ENCODE measurements around the gene CISH.
A peak's percentile ranks its signal among the peaks of the same experiment; 100 is the strongest.

Gene CISH

DNA sequence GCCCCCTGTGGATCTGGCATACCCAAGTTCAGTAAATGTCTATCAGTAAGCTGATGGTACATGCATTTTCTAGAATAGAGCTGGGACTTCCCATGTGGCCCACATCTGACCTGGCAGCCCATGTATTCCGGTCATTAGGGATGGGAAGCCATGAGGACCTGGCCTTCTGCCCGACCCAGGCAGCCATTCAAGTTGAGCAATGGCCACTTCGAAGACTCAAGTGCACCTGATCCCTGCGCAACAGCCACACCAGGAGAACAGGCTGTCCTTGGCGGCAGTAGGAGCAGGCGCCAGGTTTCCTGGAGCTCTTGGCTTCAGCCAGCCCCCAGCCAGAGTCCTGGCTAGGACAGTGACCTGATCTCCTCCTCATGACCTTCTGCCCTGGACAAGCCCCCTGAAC, 27.7 kb downstream of the CISH start:
- Histone ChIP-seq H3K4me2 (ENCODE audit: low read length) (no peak overlapping the region), H3K36me3 (ENCODE audit: control insufficient read depth in 1 of 2, insufficient read depth in 2 of 2, low read length in 2 of 2) (peaks cover 2 to 20% of the 10 kb centered on the region in 2 experiments), H3K4me3 (ENCODE audit: low read depth, low read length) (no peak overlapping the region), H3K27me3 (ENCODE audit: insufficient read depth, low read length) (no peaks in the 10 kb centered on the region), H4K91ac (ENCODE audit: low read depth, low read length) (peak overlapping the region; percentile 56), H3K14ac (ENCODE audit: low read length) (no peak overlapping the region), H2AK5ac (ENCODE audit: low read length) (peak overlapping the region; percentile 76), H3K27ac (ENCODE audit: low read depth, low read length) (no peak overlapping the region), H3K79me1 (ENCODE audit: low read length) (peaks cover 10% of the 10 kb centered on the region), H3K9ac (ENCODE audit: low read length) (no peak overlapping the region), H2BK120ac (ENCODE audit: insufficient read depth, low read length, poor library complexity) (peak overlapping the region; percentile 43), H4K8ac (ENCODE audit: low read depth, low read length) (peak overlapping the region; percentile 59), H3K18ac (ENCODE audit: low read length) (peak overlapping the region; percentile 7), H3K9me3 (ENCODE audit: insufficient read depth, low read depth, low read length) (no peaks in the 10 kb centered on the region), H4K12ac (ENCODE audit: low read depth, low read length) (no peak overlapping the region), H2BK5ac (ENCODE audit: low read depth, low read length, poor library complexity) (no peak overlapping the region), H3K79me2 (ENCODE audit: control insufficient read depth, insufficient read depth, low read length, poor library complexity) (peaks cover 3% of the 10 kb centered on the region), H3K23ac (ENCODE audit: low read length) (no peak overlapping the region), H3K4ac (ENCODE audit: low read depth, low read length) (no peak overlapping the region), H3K4me1 (ENCODE audit: control insufficient read depth in 1 of 2, insufficient read depth in 2 of 2, low read length in 2 of 2) (peaks cover 10 to 11% of the 10 kb centered on the region in 2 experiments), H2AFZ (ENCODE audit: insufficient read depth, low read length, poor library complexity) (no peak overlapping the region), H2BK12ac (ENCODE audit: low read length) (peak overlapping the region; percentile 6)
- no CpG with 5 or more reads among the region's 6 CpGs for WGBS (ENCODE audit: extremely low coverage, insufficient coverage, insufficient read length)
- no peak for DNase-seq

DNA sequence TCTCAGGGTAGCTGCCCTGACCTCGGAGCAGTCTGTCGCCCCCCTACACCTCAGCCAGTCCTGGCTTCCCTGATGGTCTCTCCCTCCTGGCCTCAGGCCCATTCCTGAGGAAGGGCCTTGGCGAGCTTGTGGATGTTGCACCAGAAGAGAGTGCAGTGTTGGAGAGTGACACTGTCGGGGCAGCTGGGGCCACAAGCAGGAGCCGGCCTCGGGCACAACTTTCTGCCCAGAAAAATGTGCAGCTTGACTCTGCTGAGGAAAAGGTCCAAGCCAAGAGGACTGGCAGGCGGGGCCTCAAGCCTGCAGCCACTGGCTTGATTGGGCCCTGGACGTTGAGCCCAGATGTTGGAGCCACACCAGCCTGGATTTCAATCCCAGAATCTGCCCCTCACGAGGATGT, 29.5 kb downstream of the CISH start:
- Histone ChIP-seq H2BK12ac (ENCODE audit: low read length) (no peak overlapping the region), H4K8ac (ENCODE audit: low read depth, low read length) (no peak overlapping the region), H3K79me1 (ENCODE audit: low read length) (peaks cover 10% of the 10 kb centered on the region), H3K23ac (ENCODE audit: low read length) (no peak overlapping the region), H3K9ac (ENCODE audit: low read length) (no peak overlapping the region), H3K36me3 (ENCODE audit: control insufficient read depth in 1 of 2, insufficient read depth in 2 of 2, low read length in 2 of 2) (peaks cover 12 to 34% of the 10 kb centered on the region in 2 experiments), H3K4me2 (ENCODE audit: low read length) (no peak overlapping the region), H4K91ac (ENCODE audit: low read depth, low read length) (no peak overlapping the region), H4K12ac (ENCODE audit: low read depth, low read length) (no peak overlapping the region), H3K79me2 (ENCODE audit: control insufficient read depth, insufficient read depth, low read length, poor library complexity) (peaks cover 3% of the 10 kb centered on the region), H3K4me3 (ENCODE audit: low read depth, low read length) (no peak overlapping the region), H2BK5ac (ENCODE audit: low read depth, low read length, poor library complexity) (no peak overlapping the region), H2AFZ (ENCODE audit: insufficient read depth, low read length, poor library complexity) (no peak overlapping the region), H3K4me1 (ENCODE audit: control insufficient read depth in 1 of 2, insufficient read depth in 2 of 2, low read length in 2 of 2) (peaks cover 10 to 11% of the 10 kb centered on the region in 2 experiments), H2AK5ac (ENCODE audit: low read length) (no peak overlapping the region), H3K27ac (ENCODE audit: low read depth, low read length) (no peak overlapping the region), H2BK120ac (ENCODE audit: insufficient read depth, low read length, poor library complexity) (no peak overlapping the region), H3K14ac (ENCODE audit: low read length) (no peak overlapping the region), H3K27me3 (ENCODE audit: insufficient read depth, low read length) (no peaks in the 10 kb centered on the region), H3K9me3 (ENCODE audit: insufficient read depth, low read depth, low read length) (no peaks in the 10 kb centered on the region), H3K4ac (ENCODE audit: low read depth, low read length) (no peak overlapping the region), H3K18ac (ENCODE audit: low read length) (no peak overlapping the region)
- no peak for DNase-seq
- no CpG with 5 or more reads among the region's 9 CpGs for WGBS (ENCODE audit: extremely low coverage, insufficient coverage, insufficient read length)

DNA sequence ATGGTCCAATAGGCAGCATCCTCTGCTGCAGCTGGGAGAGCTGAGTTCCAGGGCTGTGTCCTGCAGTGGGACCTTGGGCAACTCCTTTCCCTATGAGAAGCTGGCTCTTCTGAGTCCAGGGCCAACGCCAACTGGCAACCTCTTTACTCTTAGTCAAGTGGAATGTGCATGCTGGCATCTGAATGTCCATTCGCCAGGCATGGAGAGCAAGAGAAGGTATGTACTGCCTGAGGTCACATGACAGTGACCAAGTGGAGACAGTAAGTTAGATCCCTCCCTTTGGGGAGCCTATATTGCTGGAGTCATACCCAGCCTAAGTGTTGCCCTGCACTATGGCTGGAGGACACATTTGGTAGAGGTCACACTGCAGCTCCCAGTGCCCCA, 30.1 kb downstream of the CISH start:
- Histone ChIP-seq H3K27me3 (ENCODE audit: insufficient read depth, low read length) (no peaks in the 10 kb centered on the region), H2BK5ac (ENCODE audit: low read depth, low read length, poor library complexity) (no peak overlapping the region), H4K91ac (ENCODE audit: low read depth, low read length) (no peak overlapping the region), H3K79me2 (ENCODE audit: control insufficient read depth, insufficient read depth, low read length, poor library complexity) (peaks cover 3% of the 10 kb centered on the region), H3K79me1 (ENCODE audit: low read length) (peaks cover 10% of the 10 kb centered on the region), H2AK5ac (ENCODE audit: low read length) (no peak overlapping the region), H4K8ac (ENCODE audit: low read depth, low read length) (no peak overlapping the region), H3K4ac (ENCODE audit: low read depth, low read length) (no peak overlapping the region), H2AFZ (ENCODE audit: insufficient read depth, low read length, poor library complexity) (no peak overlapping the region), H3K14ac (ENCODE audit: low read length) (no peak overlapping the region), H3K9ac (ENCODE audit: low read length) (no peak overlapping the region), H3K27ac (ENCODE audit: low read depth, low read length) (no peak overlapping the region), H3K4me3 (ENCODE audit: low read depth, low read length) (no peak overlapping the region), H3K9me3 (ENCODE audit: insufficient read depth, low read depth, low read length) (no peaks in the 10 kb centered on the region), H3K36me3 (ENCODE audit: control insufficient read depth in 1 of 2, insufficient read depth in 2 of 2, low read length in 2 of 2) (peaks cover 16 to 37% of the 10 kb centered on the region in 2 experiments), H4K12ac (ENCODE audit: low read depth, low read length) (no peak overlapping the region), H2BK12ac (ENCODE audit: low read length) (no peak overlapping the region), H3K23ac (ENCODE audit: low read length) (no peak overlapping the region), H2BK120ac (ENCODE audit: insufficient read depth, low read length, poor library complexity) (no peak overlapping the region), H3K4me1 (ENCODE audit: control insufficient read depth in 1 of 2, insufficient read depth in 2 of 2, low read length in 2 of 2) (peaks cover 10 to 11% of the 10 kb centered on the region in 2 experiments), H3K4me2 (ENCODE audit: low read length) (no peak overlapping the region), H3K18ac (ENCODE audit: low read length) (no peak overlapping the region)
- no CpG with 5 or more reads among the region's 2 CpGs for WGBS (ENCODE audit: extremely low coverage, insufficient coverage, insufficient read length)
- DNase-seq = no peak

- Histone ChIP-seq H4K8ac (ENCODE audit: low read depth, low read length) (no peak overlapping the region), H2BK120ac (ENCODE audit: insufficient read depth, low read length, poor library complexity) (no peak overlapping the region), H3K14ac (ENCODE audit: low read length) (no peak overlapping the region), H3K9ac (ENCODE audit: low read length) (no peak overlapping the region), H2BK12ac (ENCODE audit: low read length) (no peak overlapping the region), H3K9me3 (ENCODE audit: insufficient read depth, low read depth, low read length) (no peaks in the 10 kb centered on the region), H4K91ac (ENCODE audit: low read depth, low read length) (no peak overlapping the region), H3K4me3 (ENCODE audit: low read depth, low read length) (no peak overlapping the region), H3K27ac (ENCODE audit: low read depth, low read length) (no peak overlapping the region), H4K12ac (ENCODE audit: low read depth, low read length) (no peak overlapping the region), H3K4ac (ENCODE audit: low read depth, low read length) (no peak overlapping the region), H3K79me2 (ENCODE audit: control insufficient read depth, insufficient read depth, low read length, poor library complexity) (peaks cover 3% of the 10 kb centered on the region), H3K4me1 (ENCODE audit: control insufficient read depth in 1 of 2, insufficient read depth in 2 of 2, low read length in 2 of 2) (peaks cover 10 to 11% of the 10 kb centered on the region in 2 experiments), H2AFZ (ENCODE audit: insufficient read depth, low read length, poor library complexity) (no peak overlapping the region), H2BK5ac (ENCODE audit: low read depth, low read length, poor library complexity) (no peak overlapping the region), H3K4me2 (ENCODE audit: low read length) (no peak overlapping the region), H3K27me3 (ENCODE audit: insufficient read depth, low read length) (no peaks in the 10 kb centered on the region), H3K36me3 (ENCODE audit: control insufficient read depth in 1 of 2, insufficient read depth in 2 of 2, low read length in 2 of 2) (peaks cover 16 to 37% of the 10 kb centered on the region in 2 experiments), H2AK5ac (ENCODE audit: low read length) (no peak overlapping the region), H3K18ac (ENCODE audit: low read length) (no peak overlapping the region), H3K23ac (ENCODE audit: low read length) (no peak overlapping the region), H3K79me1 (ENCODE audit: low read length) (peaks cover 10% of the 10 kb centered on the region)
- no CpG with 5 or more reads among the region's 9 CpGs for WGBS (ENCODE audit: extremely low coverage, insufficient coverage, insufficient read length)
- no peak for DNase-seq
Observed at GRCh38 chr3:50580683-50581458, 30.7 kb downstream of the CISH start.

Data from trophoblast cell (in vitro differentiated cells and primary cell).